ENCODE results near the gene ADAD2. TPM values are rescaled to one million over a fixed set of nuclear protein-coding genes. Genes with fewer than 3 reads are reported as not detected.

The ADAD2 gene
- total RNA-seq, 1 experiment from 2014 or later = not detected

DNA sequence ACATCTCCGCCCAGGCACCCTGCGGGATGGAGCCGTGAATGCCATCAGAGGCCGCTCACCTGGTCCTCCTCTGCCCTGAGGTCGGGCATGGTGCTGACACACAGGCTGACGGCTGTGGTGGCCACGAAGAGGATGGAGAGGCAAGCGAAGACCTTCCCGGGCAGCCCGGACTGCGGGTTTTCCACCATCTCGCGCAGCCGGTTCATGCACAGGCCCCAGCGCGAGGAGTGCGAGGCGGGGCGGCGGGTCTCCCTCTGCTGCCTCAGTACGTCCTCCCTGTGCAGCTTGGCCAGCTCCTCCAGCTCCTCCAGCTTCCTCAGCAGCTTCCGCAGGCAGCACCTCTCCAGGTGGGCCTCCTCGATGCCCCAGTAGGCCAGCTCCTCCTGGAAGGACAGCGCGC lies 45.7 kb downstream of the ADAD2 start:
- intact Hi-C loops (cut with micrococcal nuclease; ENCODE audit: unreplicated experiment) = no loop called here
- no peak for DNase-seq
- no peaks in the 10 kb centered on the region; the same call in 1 of the 2 replicates for H3F3A ChIP-seq (ENCODE audit: insufficient read depth, low read depth)
- no peak overlapping the region for H3K27ac ChIP-seq
- no peaks in the 10 kb centered on the region for H3K9me2 ChIP-seq (ENCODE audit: insufficient read depth)
- H3K79me2 ChIP-seq (ENCODE audit: low read depth) = no peaks in the 10 kb centered on the region
- no peaks in the 10 kb centered on the region for H3K36me3 ChIP-seq (ENCODE audit: low read depth)
- CTCF ChIA-PET = no interaction called here
- no TSS peak for BruUV-seq (replicated peaks)
- POLR2A ChIA-PET (ENCODE audit: unreplicated experiment) = no interaction called here
- no peaks in the 10 kb centered on the region for H3K4me1 ChIP-seq (replicated peaks; ENCODE audit: insufficient read depth)
- no peak overlapping the region for H3K4me2 ChIP-seq
- H3K27me3 ChIP-seq (ENCODE audit: insufficient read depth, low read depth) = no peaks in the 10 kb centered on the region
- no peak overlapping the region for H2AFZ ChIP-seq
- TF ChIP-seq EZH2 (IDR thresholded peaks at IDR 0.05; ENCODE audit: low read depth) = no peak
- TF ChIP-seq, protein P1, sequence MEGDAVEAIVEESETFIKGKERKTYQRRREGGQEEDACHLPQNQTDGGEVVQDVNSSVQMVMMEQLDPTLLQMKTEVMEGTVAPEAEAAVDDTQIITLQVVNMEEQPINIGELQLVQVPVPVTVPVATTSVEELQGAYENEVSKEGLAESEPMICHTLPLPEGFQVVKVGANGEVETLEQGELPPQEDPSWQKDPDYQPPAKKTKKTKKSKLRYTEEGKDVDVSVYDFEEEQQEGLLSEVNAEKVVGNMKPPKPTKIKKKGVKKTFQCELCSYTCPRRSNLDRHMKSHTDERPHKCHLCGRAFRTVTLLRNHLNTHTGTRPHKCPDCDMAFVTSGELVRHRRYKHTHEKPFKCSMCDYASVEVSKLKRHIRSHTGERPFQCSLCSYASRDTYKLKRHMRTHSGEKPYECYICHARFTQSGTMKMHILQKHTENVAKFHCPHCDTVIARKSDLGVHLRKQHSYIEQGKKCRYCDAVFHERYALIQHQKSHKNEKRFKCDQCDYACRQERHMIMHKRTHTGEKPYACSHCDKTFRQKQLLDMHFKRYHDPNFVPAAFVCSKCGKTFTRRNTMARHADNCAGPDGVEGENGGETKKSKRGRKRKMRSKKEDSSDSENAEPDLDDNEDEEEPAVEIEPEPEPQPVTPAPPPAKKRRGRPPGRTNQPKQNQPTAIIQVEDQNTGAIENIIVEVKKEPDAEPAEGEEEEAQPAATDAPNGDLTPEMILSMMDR (conservative IDR thresholded peaks at IDR 0.05) = no peak
- H3K9me3 ChIP-seq (ENCODE audit: insufficient read depth, low read depth) = no peaks in the 10 kb centered on the region
- H3K4me3 ChIP-seq = no peak overlapping the region
- H4K20me1 ChIP-seq (ENCODE audit: insufficient read depth) = no peaks in the 10 kb centered on the region

DNA sequence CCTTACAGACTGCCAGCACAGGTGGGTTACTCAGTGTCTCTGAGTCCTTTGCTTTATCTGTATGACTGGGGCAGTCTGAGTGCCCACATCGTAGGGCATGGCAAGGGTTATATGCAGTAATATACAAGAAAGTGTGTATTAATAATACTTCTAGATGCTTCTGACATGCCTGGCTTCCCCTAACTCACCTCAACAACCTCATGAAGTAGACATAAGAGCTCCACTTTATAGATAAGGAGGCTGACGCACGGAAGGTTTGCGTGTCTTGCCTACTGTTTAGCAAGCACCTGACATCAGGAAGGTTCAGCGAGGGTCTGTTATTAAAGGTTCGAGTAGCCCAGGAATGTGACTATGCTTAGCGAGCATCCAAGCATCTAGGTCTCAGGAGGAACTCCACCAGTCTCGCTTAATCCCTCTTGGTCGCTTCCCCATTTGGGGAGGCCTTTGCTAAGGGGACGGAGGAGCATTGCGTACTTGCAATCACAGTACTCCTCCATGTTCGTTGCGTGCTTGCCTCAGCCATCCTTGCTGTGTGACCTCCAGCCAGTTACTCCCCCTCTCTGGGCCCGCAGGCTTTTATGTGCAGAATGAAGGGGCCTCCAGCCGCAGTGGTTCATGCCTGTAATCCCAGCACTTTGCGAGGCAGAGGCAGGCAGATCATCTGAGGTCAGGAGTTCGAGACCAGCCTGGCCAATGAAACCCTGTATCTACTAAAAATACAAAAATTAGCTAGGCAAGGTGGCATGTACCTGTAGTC lies 47.2 kb downstream of the ADAD2 start:
- DNase-seq = no peak
- TF ChIP-seq EZH2 (IDR thresholded peaks at IDR 0.05; ENCODE audit: low read depth) = no peak
- TF ChIP-seq, protein P1 (conservative IDR thresholded peaks at IDR 0.05) = no peak
- Histone ChIP-seq H3K4me3 (no peak overlapping the region), H3F3A (ENCODE audit: insufficient read depth, low read depth) (no peaks in the 10 kb centered on the region; the same call in 1 of the 2 replicates), H3K4me2 (no peak overlapping the region), H4K20me1 (ENCODE audit: insufficient read depth) (no peaks in the 10 kb centered on the region), H3K9me3 (ENCODE audit: insufficient read depth, low read depth) (no peaks in the 10 kb centered on the region), H3K27me3 (ENCODE audit: insufficient read depth, low read depth) (no peaks in the 10 kb centered on the region), H3K27ac (no peak overlapping the region), H3K4me1 (replicated peaks; ENCODE audit: insufficient read depth) (no peaks in the 10 kb centered on the region), H3K9me2 (ENCODE audit: insufficient read depth) (no peaks in the 10 kb centered on the region), H3K79me2 (ENCODE audit: low read depth) (no peaks in the 10 kb centered on the region), H3K36me3 (ENCODE audit: low read depth) (no peaks in the 10 kb centered on the region), H2AFZ (no peak overlapping the region)
- ChIA-PET POLR2A (ENCODE audit: unreplicated experiment) (interaction anchor here (0.6 kb wide), 1 partner anchor 13 kb away, joined by 3 read pairs; no protein-coding TSS in a partner anchor), CTCF (no interaction called here)
- intact Hi-C loops (cut with micrococcal nuclease; ENCODE audit: unreplicated experiment) = no loop called here
- BruUV-seq (replicated peaks) = no TSS peak

DNA sequence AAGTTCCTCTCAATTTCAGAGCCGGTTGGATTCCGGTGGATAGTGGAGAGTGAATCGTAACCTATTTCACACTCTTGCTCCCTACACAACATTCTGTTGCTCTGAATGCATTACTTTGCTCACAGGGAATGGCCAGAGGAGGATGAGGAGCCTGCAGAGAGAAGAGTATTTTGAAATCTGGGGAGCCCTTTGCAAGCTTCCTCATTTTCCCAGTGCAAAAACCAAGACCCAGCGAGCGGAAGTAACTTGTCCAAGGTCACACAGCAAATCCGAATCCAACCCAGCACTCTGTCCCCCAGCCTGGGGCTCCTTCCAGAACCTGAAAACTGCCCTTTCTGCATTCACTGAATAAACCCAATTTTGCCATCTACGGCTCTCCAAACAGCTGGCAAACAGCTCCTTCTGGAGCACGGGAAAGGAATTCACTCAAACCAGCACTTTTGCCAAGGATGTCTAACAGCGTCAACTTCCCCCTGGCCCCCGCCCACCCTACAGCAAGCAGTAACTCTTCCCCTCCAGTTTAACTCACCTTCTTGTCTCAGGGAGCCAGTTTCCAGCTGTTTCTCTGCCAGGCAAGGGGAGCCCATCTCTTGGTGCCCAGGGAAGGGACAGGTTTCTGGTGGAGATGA lies 48.3 kb downstream of the ADAD2 start:
- H4K20me1 ChIP-seq (ENCODE audit: insufficient read depth) = no peaks in the 10 kb centered on the region
- H3K4me2 ChIP-seq = no peak overlapping the region
- intact Hi-C loops (cut with micrococcal nuclease; ENCODE audit: unreplicated experiment) = no loop called here

More for the DNA sequence above, 48.3 kb downstream of the ADAD2 start:
- H3K9me2 ChIP-seq (ENCODE audit: insufficient read depth) = no peaks in the 10 kb centered on the region
- no peak overlapping the region for H3K4me3 ChIP-seq
- BruUV-seq (replicated peaks) = no TSS peak
- no peak for DNase-seq
- H2AFZ ChIP-seq = no peak overlapping the region
- H3K9me3 ChIP-seq (ENCODE audit: insufficient read depth, low read depth) = no peaks in the 10 kb centered on the region
- ChIA-PET POLR2A (ENCODE audit: unreplicated experiment) (no interaction called here), CTCF (interaction anchor here (0.6 kb wide), 1 partner anchor 156 kb away, joined by 6 read pairs; no protein-coding TSS in a partner anchor)
- no peaks in the 10 kb centered on the region for H3K79me2 ChIP-seq (ENCODE audit: low read depth)
- no peaks in the 10 kb centered on the region for H3K36me3 ChIP-seq (ENCODE audit: low read depth)
- no peaks in the 10 kb centered on the region; the same call in 1 of the 2 replicates for H3F3A ChIP-seq (ENCODE audit: insufficient read depth, low read depth)
- TF ChIP-seq, protein P1 (conservative IDR thresholded peaks at IDR 0.05) = no peak
- TF ChIP-seq EZH2 (IDR thresholded peaks at IDR 0.05; ENCODE audit: low read depth) = no peak
- H3K27ac ChIP-seq = no peak overlapping the region
- no peaks in the 10 kb centered on the region for H3K4me1 ChIP-seq (replicated peaks; ENCODE audit: insufficient read depth)
- no peaks in the 10 kb centered on the region for H3K27me3 ChIP-seq (ENCODE audit: insufficient read depth, low read depth)
